Esophagus (tissue), 2 donors: ENCODE results near the gene LILRA1. TPM values are rescaled to one million over a fixed set of nuclear protein-coding genes. Genes with fewer than 3 reads are reported as not detected.
"Not testable (repeated sequence)": the region's sequence is repeated elsewhere in the genome, so short reads cannot be mapped to it uniquely, and the experiment has no call there.

Source experiments
- H3K27ac ChIP-seq, 2 donors: one replicate each; pipeline ENCODE4 v1.5.1; 2013; ENCODE audit warnings: low read depth in 2 of 2, mild to moderate bottlenecking in 2 of 2, inconsistent platforms in 1 of 2, low read length in 1 of 2, moderate library complexity in 1 of 2
- H3K27me3 ChIP-seq, 2 donors: one replicate each; pipeline ENCODE4 v1.6.1; 2013; ENCODE audit warnings: low read length in 2 of 2, control low read depth in 1 of 2, mild to moderate bottlenecking in 1 of 2; ENCODE audit not compliant: insufficient read depth in 2 of 2, control insufficient read depth in 1 of 2
- H3K36me3 ChIP-seq, 2 donors: one replicate each; pipeline ENCODE4 v1.6.1; 2013; ENCODE audit warnings: low read length in 1 of 2; ENCODE audit not compliant: control insufficient read depth in 2 of 2, insufficient read depth in 2 of 2
- H3K4me1 ChIP-seq, 2 donors: one replicate each; pipeline ENCODE4 v1.6.1; 2013; ENCODE audit warnings: low read length in 1 of 2; ENCODE audit not compliant: control insufficient read depth in 2 of 2, insufficient read depth in 2 of 2
- H3K4me3 ChIP-seq, 2 donors: one replicate each; pipeline ENCODE4 v1.5.1; 2013; ENCODE audit warnings: low read length in 2 of 2, mild to moderate bottlenecking in 2 of 2, low read depth in 1 of 2, moderate library complexity in 1 of 2
- H3K9me3 ChIP-seq, 2 donors: one replicate each; pipeline ENCODE4 v1.6.1; 2013; ENCODE audit warnings: mild to moderate bottlenecking in 2 of 2, low read depth in 1 of 2, low read length in 1 of 2, moderate library complexity in 1 of 2; ENCODE audit not compliant: control insufficient read depth in 2 of 2, insufficient read depth in 1 of 2
- WGBS, 2 donors: extraction: QIAGEN DNeasy Blood & Tissue Kit; methylation state at CpG; one replicate each; pipeline ENCODE4 v1.1.7; 2013; 5-methylcytosine and 5-hydroxymethylcytosine counted together
- polyA plus RNA-seq, 2 donors: library from polyadenylated mRNA; stranded (reverse); fragments of 200-250 nt; gene quantifications; one replicate each; pipeline ENCODE4 v1.2.3, GENCODE V29; 2013
- donor health status: healthy with polysubstance abuse.
- donor health status: Bipolar disorder and iron deficiency.

The LILRA1 gene
- polyA plus RNA-seq, 2 donors = 0.08 to 0.21 TPM

GRCh38 chr19:54560881-54561385 is 32.5 kb upstream of the LILRA1 start:
- WGBS, 2 donors = 88 to 91% methylated on average over 11 of the region's 11 CpGs

GRCh38 chr19:54561840-54562239 is 31.6 kb upstream of the LILRA1 start:
- WGBS, 2 donors = 81 to 84% methylated on average over 14 of the region's 14 CpGs
- H3K27me3 ChIP-seq = no peaks in the 10 kb centered on the region
- H3K4me3 ChIP-seq = no peak overlapping the region
- no peak overlapping the region for H3K27ac ChIP-seq
- no peaks in the 10 kb centered on the region for H3K36me3 ChIP-seq
- no peaks in the 10 kb centered on the region for H3K9me3 ChIP-seq
- no peaks in the 10 kb centered on the region for H3K4me1 ChIP-seq

More at GRCh38 chr19:54560881-54561385, 32.5 kb upstream of the LILRA1 start:
- Histone ChIP-seq H3K36me3 (no peaks in the 10 kb centered on the region), H3K9me3 (no peaks in the 10 kb centered on the region), H3K27me3 (no peaks in the 10 kb centered on the region), H3K4me3 (no peak overlapping the region), H3K27ac (no peak overlapping the region), H3K4me1 (no peaks in the 10 kb centered on the region)

- 89 to 90% methylated on average over 6 of the region's 6 CpGs for WGBS, 2 donors
- not testable (repeated sequence) for H3K36me3 ChIP-seq, H3K4me3 ChIP-seq, H3K27ac ChIP-seq, H3K9me3 ChIP-seq, H3K4me1 ChIP-seq, H3K27me3 ChIP-seq
Measured at GRCh38 chr19:54563206-54563605, 30.2 kb upstream of the LILRA1 start.

- Histone ChIP-seq H3K4me1 (no peaks in the 10 kb centered on the region), H3K27me3 (no peaks in the 10 kb centered on the region), H3K27ac (no peak overlapping the region), H3K4me3 (no peak overlapping the region), H3K9me3 (no peaks in the 10 kb centered on the region), H3K36me3 (no peaks in the 10 kb centered on the region)
- WGBS, 2 donors = 65 to 77% methylated on average over 3 of the region's 3 CpGs
Measured at GRCh38 chr19:54570316-54570715, 23.1 kb upstream of the LILRA1 start.

- H3K4me3 ChIP-seq, H3K27me3 ChIP-seq, H3K27ac ChIP-seq, H3K36me3 ChIP-seq, H3K4me1 ChIP-seq, H3K9me3 ChIP-seq: not testable (repeated sequence)
- 56 to 64% methylated on average over 17 of the region's 17 CpGs for whole genome bisulfite sequencing, 2 donors
Measured at GRCh38 chr19:54571715-54572615, 21.5 kb upstream of the LILRA1 start.

GRCh38 chr19:54572696-54573311 is 20.6 kb upstream of the LILRA1 start:
- H3K27me3 ChIP-seq = no peaks in the 10 kb centered on the region
- no peaks in the 10 kb centered on the region for H3K9me3 ChIP-seq
- H3K4me3 ChIP-seq = no peak overlapping the region
- no peaks in the 10 kb centered on the region for H3K4me1 ChIP-seq
- WGBS, 2 donors = 49 to 55% methylated on average over 9 of the region's 9 CpGs
- no peaks in the 10 kb centered on the region for H3K36me3 ChIP-seq
- H3K27ac ChIP-seq = no peak overlapping the region

GRCh38 chr19:54573330-54573872 is 20.0 kb upstream of the LILRA1 start, which contains the start of gene LILRA2:
Gene LILRA2, plus strand, starts transcription at chr19:54573790. Its CDS starts 89 bp downstream, at chr19:54573879.
- Histone ChIP-seq H3K4me3 (no peak within 1 kb of the TSS), H3K27me3 (no peaks in the 10 kb centered on the region), H3K4me1 (no peaks in the 10 kb centered on the region), H3K27ac (no peak within 1 kb of the TSS), H3K36me3 (no peaks in the 10 kb centered on the region), H3K9me3 (no peaks in the 10 kb centered on the region)
- WGBS, 2 donors = 54 to 60% methylated on average over 10 of the region's 10 CpGs

GRCh38 chr19:54574051-54574450 is 19.4 kb upstream of the LILRA1 start:
- 23 to 36% methylated on average over 4 of the region's 4 CpGs for WGBS, 2 donors
- no peaks in the 10 kb centered on the region for H3K9me3 ChIP-seq
- no peak overlapping the region for H3K4me3 ChIP-seq
- no peaks in the 10 kb centered on the region for H3K27me3 ChIP-seq
- H3K36me3 ChIP-seq = no peaks in the 10 kb centered on the region
- no peaks in the 10 kb centered on the region for H3K4me1 ChIP-seq
- no peak overlapping the region for H3K27ac ChIP-seq

- no peak overlapping the region for H3K27ac ChIP-seq
- 66 to 73% methylated on average over 12 of the region's 12 CpGs for WGBS, 2 donors
- H3K4me1 ChIP-seq = no peaks in the 10 kb centered on the region
- H3K9me3 ChIP-seq = no peaks in the 10 kb centered on the region
- no peaks in the 10 kb centered on the region for H3K36me3 ChIP-seq
- no peak overlapping the region for H3K4me3 ChIP-seq
- no peaks in the 10 kb centered on the region for H3K27me3 ChIP-seq
Measured at GRCh38 chr19:54574527-54575056, 18.8 kb upstream of the LILRA1 start.
